Endothelial cell of umbilical vein (primary cell): ENCODE data around the gene NUP54.

Experiments used
- CTCF ChIP-seq, 2 donors: IDR thresholded peaks; 1 replicate in 1 of 2; 2 replicates in 1 of 2; pipeline ENCODE4 v1.5.1; 2011; ENCODE audit warnings: low read length in 2 of 2, mild to moderate bottlenecking in 2 of 2, moderate library complexity in 2 of 2, control low read depth in 1 of 2, inconsistent platforms in 1 of 2, low read depth in 1 of 2; ENCODE audit not compliant: insufficient read depth in 1 of 2; ENCODE audit errors: extremely low read depth in 1 of 2
- EZH2 ChIP-seq: IDR thresholded peaks from 2 replicates; pipeline ENCODE4 v1.6.1; 2012; ENCODE audit warnings: borderline replicate concordance, low read depth, mild to moderate bottlenecking, moderate library complexity, low read length, inconsistent platforms; ENCODE audit not compliant: severe bottlenecking
- JUN ChIP-seq: IDR thresholded peaks from 2 replicates; pipeline ENCODE4 v1.6.1; 2011; ENCODE audit warnings: borderline replicate concordance, low read depth; ENCODE audit not compliant: insufficient read length, insufficient read depth
- MAX ChIP-seq: IDR thresholded peaks from 2 replicates; pipeline ENCODE4 v1.6.1; 2011; ENCODE audit not compliant: insufficient read depth, insufficient read length
- POLR2A ChIP-seq: IDR thresholded peaks from 2 replicates; pipeline ENCODE4 v1.6.1; 2012; ENCODE audit warnings: low read depth, mild to moderate bottlenecking, control low read depth, low read length
- POLR2AphosphoS5 ChIP-seq: IDR thresholded peaks from 2 replicates; pipeline ENCODE4 v1.6.1; 2012; ENCODE audit warnings: low read depth, mild to moderate bottlenecking, control low read depth, low read length, moderate library complexity; ENCODE audit not compliant: insufficient read depth

GRCh38 chr4:76127754-76128153, 20.4 kb downstream of the NUP54 start:
- no peak for TF ChIP-seq EZH2
- TF ChIP-seq CTCF (IDR thresholded peaks at IDR 0.05; ENCODE audit: extremely low read depth in 1 of 2, insufficient read depth in 1 of 2, low read depth in 1 of 2, low read length in 2 of 2), result no peak
- no peak for TF ChIP-seq POLR2A
- TF ChIP-seq POLR2AphosphoS5, result no peak
- TF ChIP-seq JUN, result no peak
- no peak for TF ChIP-seq MAX
